ENCODE results near the gene TDRD12. TPM values are rescaled to one million over a fixed set of nuclear protein-coding genes. Genes with fewer than 3 reads are reported as not detected.

The TDRD12 gene
- total and polyA plus RNA-seq, 2 donors (not counting 3 experiments of a cell fraction or from before 2014, with no cell fraction given): 0.03 to 0.09 TPM

DNA sequence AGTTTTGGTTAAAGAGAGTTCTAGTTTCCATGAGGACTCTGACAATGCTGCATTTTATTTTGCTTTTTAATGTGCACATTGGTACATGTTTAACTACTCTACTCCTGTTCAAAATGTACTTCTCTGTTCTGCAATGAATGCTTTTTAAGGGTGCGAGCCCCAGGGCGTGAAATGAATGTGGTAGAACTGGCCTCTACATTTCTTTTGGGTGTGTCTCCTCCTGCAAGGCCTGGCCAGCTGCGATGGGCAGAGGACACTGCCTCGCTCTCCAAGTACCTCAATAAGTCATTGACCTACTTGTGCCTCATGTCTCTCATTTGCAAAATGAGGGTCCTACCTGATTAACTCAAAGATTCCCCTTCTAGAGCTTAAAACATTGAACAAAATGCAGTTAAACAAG is 37.2 kb upstream of the TDRD12 start:
- FAIRE-seq: no peak

GRCh38 chr19:32686847-32687475 is 32.6 kb upstream of the TDRD12 start:
- no peak for FAIRE-seq
- Histone ChIP-seq H3K4me2 (ENCODE audit: insufficient read depth, low read length) (no peak overlapping the region), H3K4me3 (replicated peaks in 1 of 3; ENCODE audit: insufficient read depth in 1 of 3, low read depth in 1 of 3, low read length in 3 of 3) (no peak overlapping the region), H3K36me3 (ENCODE audit: control insufficient read depth in 2 of 2, extremely low read depth in 1 of 2, insufficient read depth in 2 of 2, low read length in 2 of 2) (no peaks in the 10 kb centered on the region), H3K27me3 (ENCODE audit: control insufficient read depth in 2 of 2, insufficient read depth in 2 of 2, low read length in 2 of 2) (peaks cover 0 to under 1% of the 10 kb centered on the region in 2 experiments), H3K79me2 (ENCODE audit: control insufficient read depth, insufficient read depth, low read length) (peaks cover 2% of the 10 kb centered on the region), H3K9me1 (replicated peaks; ENCODE audit: control insufficient read depth, extremely low read depth, insufficient read depth, low read length) (no peaks in the 10 kb centered on the region), H2AFZ (ENCODE audit: low read depth, low read length) (no peak overlapping the region), H3K27ac (ENCODE audit: insufficient read depth, low read depth, low read length) (no peak overlapping the region), H4K20me1 (replicated peaks; ENCODE audit: control insufficient read depth, extremely low read depth, insufficient read depth, low read length) (no peaks in the 10 kb centered on the region), H3K9me3 (replicated peaks; ENCODE audit: control insufficient read depth, insufficient read depth, low read length) (no peaks in the 10 kb centered on the region), H3K4me1 (ENCODE audit: control insufficient read depth, extremely low read depth, insufficient read depth, low read length) (peaks cover 5% of the 10 kb centered on the region), H3K9ac (replicated peaks; ENCODE audit: extremely low read depth, insufficient read depth, low read length) (no peak overlapping the region)
- dilution Hi-C loops (cut with MboI; ENCODE audit: extremely low pct_ligation_motif_present, low sequenced_read_pairs) (no loop called here), intact Hi-C loops (cut with micrococcal nuclease) (no loop called here)
- ChIA-PET CTCF (no interaction called here), POLR2A (no interaction called here)
- DNase-seq (ENCODE audit: low read depth, low spot score): no peak
- TF ChIP-seq EZH2 (IDR thresholded peaks at IDR 0.05; ENCODE audit: borderline replicate concordance, low read depth, low read length, severe bottlenecking) (no peak), MAX (IDR thresholded peaks at IDR 0.05; ENCODE audit: insufficient read depth, insufficient read length) (no peak), FOS (IDR thresholded peaks at IDR 0.05; ENCODE audit: borderline replicate concordance, insufficient read depth, low read length) (no peak), JUN (IDR thresholded peaks at IDR 0.05; ENCODE audit: borderline replicate concordance, insufficient read depth, insufficient read length, low read depth) (no peak), GATA2 (IDR thresholded peaks at IDR 0.05; ENCODE audit: insufficient read depth, insufficient read length, low read depth, low read length) (no peak), MYC (IDR thresholded peaks at IDR 0.05; ENCODE audit: low read depth, low read length) (no peak), POLR2AphosphoS5 (IDR thresholded peaks at IDR 0.05; ENCODE audit: insufficient read depth, low read depth, low read length) (no peak), POLR2A (IDR thresholded peaks at IDR 0.05; ENCODE audit: low read depth, low read length) (no peak)
- TF ChIP-seq, protein P1, sequence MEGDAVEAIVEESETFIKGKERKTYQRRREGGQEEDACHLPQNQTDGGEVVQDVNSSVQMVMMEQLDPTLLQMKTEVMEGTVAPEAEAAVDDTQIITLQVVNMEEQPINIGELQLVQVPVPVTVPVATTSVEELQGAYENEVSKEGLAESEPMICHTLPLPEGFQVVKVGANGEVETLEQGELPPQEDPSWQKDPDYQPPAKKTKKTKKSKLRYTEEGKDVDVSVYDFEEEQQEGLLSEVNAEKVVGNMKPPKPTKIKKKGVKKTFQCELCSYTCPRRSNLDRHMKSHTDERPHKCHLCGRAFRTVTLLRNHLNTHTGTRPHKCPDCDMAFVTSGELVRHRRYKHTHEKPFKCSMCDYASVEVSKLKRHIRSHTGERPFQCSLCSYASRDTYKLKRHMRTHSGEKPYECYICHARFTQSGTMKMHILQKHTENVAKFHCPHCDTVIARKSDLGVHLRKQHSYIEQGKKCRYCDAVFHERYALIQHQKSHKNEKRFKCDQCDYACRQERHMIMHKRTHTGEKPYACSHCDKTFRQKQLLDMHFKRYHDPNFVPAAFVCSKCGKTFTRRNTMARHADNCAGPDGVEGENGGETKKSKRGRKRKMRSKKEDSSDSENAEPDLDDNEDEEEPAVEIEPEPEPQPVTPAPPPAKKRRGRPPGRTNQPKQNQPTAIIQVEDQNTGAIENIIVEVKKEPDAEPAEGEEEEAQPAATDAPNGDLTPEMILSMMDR (IDR thresholded peaks at IDR 0.05; ENCODE audit: extremely low read depth in 1 of 2, insufficient read depth in 1 of 2, low read depth in 1 of 2, low read length in 2 of 2): no peak
- no TSS peak for BruUV-seq (replicated peaks)

More for the DNA sequence above, 37.2 kb upstream of the TDRD12 start:
- Histone ChIP-seq H3K4me1 (ENCODE audit: control insufficient read depth, extremely low read depth, insufficient read depth, low read length) (no peaks in the 10 kb centered on the region), H4K20me1 (replicated peaks; ENCODE audit: control insufficient read depth, extremely low read depth, insufficient read depth, low read length) (no peaks in the 10 kb centered on the region), H3K9me3 (replicated peaks; ENCODE audit: control insufficient read depth, insufficient read depth, low read length) (no peaks in the 10 kb centered on the region), H3K4me2 (ENCODE audit: insufficient read depth, low read length) (no peak overlapping the region), H3K36me3 (ENCODE audit: control insufficient read depth in 2 of 2, extremely low read depth in 1 of 2, insufficient read depth in 2 of 2, low read length in 2 of 2) (no peaks in the 10 kb centered on the region), H3K79me2 (ENCODE audit: control insufficient read depth, insufficient read depth, low read length) (no peaks in the 10 kb centered on the region), H3K9ac (replicated peaks; ENCODE audit: extremely low read depth, insufficient read depth, low read length) (no peak overlapping the region), H3K27me3 (ENCODE audit: control insufficient read depth in 2 of 2, insufficient read depth in 2 of 2, low read length in 2 of 2) (peaks cover 7 to 11% of the 10 kb centered on the region in 2 experiments), H2AFZ (ENCODE audit: low read depth, low read length) (no peak overlapping the region), H3K27ac (ENCODE audit: insufficient read depth, low read depth, low read length) (no peak overlapping the region), H3K9me1 (replicated peaks; ENCODE audit: control insufficient read depth, extremely low read depth, insufficient read depth, low read length) (no peaks in the 10 kb centered on the region), H3K4me3 (replicated peaks in 1 of 3; ENCODE audit: insufficient read depth in 1 of 3, low read depth in 1 of 3, low read length in 3 of 3) (no peak overlapping the region)
- BruUV-seq (replicated peaks): no TSS peak
- intact Hi-C loops (cut with micrococcal nuclease): no loop called here
- ChIA-PET CTCF (interaction anchor here (1.2 kb wide), 1 partner anchor 9 kb away, joined by 3 read pairs; no protein-coding TSS in a partner anchor), POLR2A (no interaction called here)
- dilution Hi-C loops (cut with MboI; ENCODE audit: extremely low pct_ligation_motif_present, low sequenced_read_pairs): no loop called here
- DNase-seq (ENCODE audit: low read depth, low spot score): no peak
- TF ChIP-seq POLR2A (IDR thresholded peaks at IDR 0.05; ENCODE audit: low read depth, low read length): no peak
- no peak for TF ChIP-seq FOS (IDR thresholded peaks at IDR 0.05; ENCODE audit: borderline replicate concordance, insufficient read depth, low read length)
- no peak for TF ChIP-seq MYC (IDR thresholded peaks at IDR 0.05; ENCODE audit: low read depth, low read length)
- no peak for TF ChIP-seq POLR2AphosphoS5 (IDR thresholded peaks at IDR 0.05; ENCODE audit: insufficient read depth, low read depth, low read length)
